Measurements from ENCODE around the gene EZR.
A peak's percentile ranks its signal among the peaks of the same experiment; 100 is the strongest.
"Not testable (repeated sequence)": the region's sequence is repeated elsewhere in the genome, so short reads cannot be mapped to it uniquely, and the experiment has no call there.

EZR gene

GRCh38 chr6:158841358-158841757 lies 22.2 kb upstream of the EZR start:
- no peak for DNase-seq

GRCh38 chr6:158840465-158840864 lies 21.3 kb upstream of the EZR start:
- DNase-seq = no peak

DNA sequence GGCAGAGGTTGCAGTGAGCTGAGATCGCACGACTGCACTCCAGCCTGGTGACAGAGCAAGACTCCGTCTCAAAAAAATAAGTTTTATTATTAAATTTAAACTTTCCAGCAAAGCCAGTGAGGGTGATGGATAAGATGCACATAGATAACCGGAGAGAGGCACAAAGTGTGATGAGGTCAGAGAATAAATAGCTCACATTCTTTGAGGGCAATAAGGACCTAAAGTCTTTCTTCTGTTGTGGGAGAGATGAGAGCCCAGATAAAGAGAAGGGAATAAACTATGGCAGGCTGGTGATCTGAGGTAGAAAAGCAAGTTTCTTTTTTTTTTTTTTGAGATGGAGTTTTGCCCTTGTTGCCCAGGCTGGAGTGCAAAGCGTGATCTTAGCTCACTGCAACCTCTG lies 20.6 kb upstream of the EZR start:
- DNase-seq = no peak

DNA sequence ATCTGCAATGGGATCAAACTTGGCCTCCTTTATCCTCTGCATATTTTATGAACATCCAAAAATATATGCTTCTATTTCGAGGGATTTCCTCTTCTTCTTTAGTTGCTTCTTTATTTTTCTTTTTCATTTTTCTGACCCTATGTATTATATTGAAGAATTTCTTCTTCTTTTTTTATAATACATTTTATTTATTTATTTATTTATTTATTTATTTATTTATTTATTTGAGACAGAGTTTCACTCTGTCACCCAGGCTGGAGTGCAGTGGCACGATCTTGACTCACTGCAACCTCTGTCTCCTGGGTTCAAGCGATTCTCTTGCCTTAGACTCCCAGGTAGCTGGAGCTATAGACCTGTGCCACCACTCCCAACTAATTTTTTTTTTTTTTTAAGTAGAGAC lies 19.6 kb upstream of the EZR start:
- not testable (repeated sequence) for DNase-seq

- DNase-seq = no peak
Measured at GRCh38 chr6:158837684-158838625, 18.8 kb upstream of the EZR start.

GRCh38 chr6:158836625-158837311 lies 17.6 kb upstream of the EZR start:
- DNase-seq = no peak

DNA sequence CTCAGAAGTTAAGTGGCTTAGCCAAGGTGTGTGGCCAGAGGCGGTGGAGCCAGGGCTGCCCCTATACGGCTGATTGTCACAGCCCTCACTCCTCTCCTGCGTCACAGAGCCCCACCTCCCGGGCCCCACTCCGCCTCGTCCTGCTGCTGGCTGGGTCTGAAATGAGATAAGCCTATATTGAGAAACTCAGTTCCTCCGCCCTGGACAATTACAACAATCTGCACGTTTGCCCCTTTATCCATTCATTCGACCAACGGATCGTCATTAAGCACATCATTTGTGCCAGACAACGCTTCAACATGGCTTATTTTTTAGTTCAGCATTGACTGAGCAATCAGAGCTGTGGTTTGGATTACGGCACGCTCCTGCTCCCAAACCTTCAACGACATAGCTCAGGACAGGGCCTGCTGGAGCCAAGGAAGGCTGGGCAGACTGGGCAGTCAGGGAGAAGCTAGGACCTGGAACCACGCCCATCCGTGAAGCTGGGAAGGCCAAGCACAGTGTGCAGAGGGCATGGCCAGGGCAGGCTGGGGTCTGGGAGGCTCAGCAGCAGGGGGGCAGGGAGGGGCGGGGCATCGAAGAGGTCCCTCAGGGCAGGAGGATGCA lies 16.6 kb upstream of the EZR start:
- DNase-seq = peak; percentile 50

DNA sequence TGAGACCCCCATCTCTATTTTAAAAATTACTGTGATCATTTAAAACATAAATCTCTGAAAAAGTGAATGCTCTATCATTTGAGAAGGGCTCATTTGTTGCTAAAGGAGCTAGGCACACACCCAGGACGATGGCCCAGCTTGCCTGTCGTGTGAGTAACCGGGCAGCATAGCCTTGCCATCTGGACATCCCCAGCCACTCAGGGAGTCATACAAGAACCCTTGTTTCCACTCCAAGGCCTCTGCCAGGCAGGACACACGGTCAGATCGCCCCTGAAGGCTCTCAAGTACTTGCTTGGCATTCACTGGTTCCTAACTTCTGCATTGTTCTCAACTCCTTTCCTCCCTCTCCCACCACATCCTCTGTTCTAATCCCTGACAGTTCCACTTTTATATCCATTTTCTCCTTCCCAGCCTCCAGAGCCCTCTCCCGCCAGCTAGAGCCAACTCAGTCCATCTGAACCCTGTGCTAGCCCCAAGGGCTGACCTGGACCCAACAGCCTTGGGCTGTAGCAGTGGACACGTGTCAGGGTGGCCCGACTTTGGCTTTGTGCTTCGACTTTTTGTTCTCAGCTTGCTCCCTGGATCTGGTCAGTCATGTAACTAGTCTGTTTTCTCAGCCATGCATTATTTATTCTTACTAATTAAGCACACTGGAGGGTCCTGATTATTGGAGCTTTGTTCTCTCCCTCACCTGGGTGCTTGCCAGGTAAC lies 15.7 kb upstream of the EZR start:
- DNase-seq = no peak

GRCh38 chr6:158832807-158833206 lies 13.6 kb upstream of the EZR start:
- DNase-seq = not testable (repeated sequence)

DNA sequence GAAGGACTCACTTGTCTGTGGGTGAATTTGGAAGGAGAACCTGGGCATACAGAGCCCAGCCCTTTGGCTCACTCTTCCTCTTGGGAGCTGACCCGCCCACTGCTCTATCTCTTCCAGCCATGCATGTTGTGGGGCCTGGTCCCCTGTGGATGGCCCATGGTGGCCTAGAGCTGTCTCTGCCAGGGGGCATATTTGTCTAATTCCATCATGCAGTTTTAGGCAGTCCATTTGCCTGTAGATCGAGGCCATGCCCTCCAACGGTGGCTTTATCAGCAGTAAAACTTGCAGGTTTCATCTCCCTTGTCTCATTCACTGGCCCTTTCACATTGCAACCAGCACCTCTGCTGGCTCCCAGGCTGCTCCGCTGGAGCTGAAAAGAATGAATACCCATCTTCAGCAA lies 12.9 kb upstream of the EZR start:
- DNase-seq = no peak

DNA sequence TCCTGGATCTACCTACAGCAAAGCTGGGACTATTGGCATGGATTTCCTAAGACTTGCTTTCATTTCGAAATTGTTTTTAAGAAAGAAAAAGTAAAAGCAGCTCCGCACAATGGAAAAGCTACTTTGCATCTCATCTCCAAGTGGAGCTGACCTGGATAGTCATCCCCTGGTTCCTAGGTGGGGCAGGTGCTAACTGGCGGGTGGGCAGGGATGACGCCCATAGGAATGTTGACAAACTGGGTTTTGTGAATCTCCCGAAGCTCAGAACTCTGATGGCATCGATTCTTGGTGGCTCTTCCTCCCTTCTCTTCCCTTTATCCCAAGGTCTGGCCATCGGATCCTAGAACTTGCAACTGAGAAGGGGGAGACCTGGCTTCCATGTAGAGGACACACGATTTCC lies 12.4 kb upstream of the EZR start:
- DNase-seq = no peak

- no peak for DNase-seq
Measured at GRCh38 chr6:158830736-158831135, 11.6 kb upstream of the EZR start.

- no peak for DNase-seq
Measured at GRCh38 chr6:158828807-158829206, 9.6 kb upstream of the EZR start.

GRCh38 chr6:158826819-158827501 lies 7.8 kb upstream of the EZR start:
- DNase-seq = no peak

DNA sequence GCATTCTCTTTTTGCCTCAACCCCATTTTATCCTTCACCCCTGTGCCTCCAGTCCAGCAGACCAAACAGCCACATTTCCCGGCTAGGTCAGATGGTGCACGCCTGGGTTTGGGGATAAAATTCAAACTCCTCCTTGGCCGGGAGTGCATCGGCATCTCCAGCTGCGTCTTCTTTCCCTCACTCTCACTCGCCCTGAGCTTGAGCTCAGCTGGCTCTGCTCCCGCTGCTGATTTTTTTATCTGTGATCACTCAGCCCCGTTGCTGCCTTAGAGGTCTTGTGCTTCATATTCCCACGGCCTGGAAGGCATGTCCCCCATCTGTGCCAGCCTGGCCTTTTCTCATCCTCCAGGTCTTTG lies 6.8 kb upstream of the EZR start:
- no peak for DNase-seq

GRCh38 chr6:158825038-158825950 lies 6.1 kb upstream of the EZR start:
- no peak for DNase-seq

DNA sequence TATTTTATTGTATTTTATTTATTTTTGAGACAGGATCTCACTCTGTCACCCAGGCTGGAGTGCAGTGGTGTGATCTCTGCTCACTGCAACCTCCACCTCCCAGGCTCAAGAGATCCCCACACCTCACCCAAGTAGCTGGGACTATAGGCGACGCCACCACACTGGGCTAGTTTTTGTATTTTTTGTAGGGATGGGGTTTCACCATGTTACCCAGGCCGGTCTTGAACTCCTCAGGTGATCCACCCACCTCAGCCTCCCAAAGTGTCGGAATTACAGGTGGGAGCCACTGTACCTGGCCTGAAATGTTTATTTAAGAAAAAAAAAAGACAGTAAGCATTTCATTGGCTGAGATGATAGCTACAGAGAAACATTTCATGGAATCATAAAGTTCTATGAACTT lies 4.4 kb upstream of the EZR start:
- DNase-seq = not testable (repeated sequence)

DNA sequence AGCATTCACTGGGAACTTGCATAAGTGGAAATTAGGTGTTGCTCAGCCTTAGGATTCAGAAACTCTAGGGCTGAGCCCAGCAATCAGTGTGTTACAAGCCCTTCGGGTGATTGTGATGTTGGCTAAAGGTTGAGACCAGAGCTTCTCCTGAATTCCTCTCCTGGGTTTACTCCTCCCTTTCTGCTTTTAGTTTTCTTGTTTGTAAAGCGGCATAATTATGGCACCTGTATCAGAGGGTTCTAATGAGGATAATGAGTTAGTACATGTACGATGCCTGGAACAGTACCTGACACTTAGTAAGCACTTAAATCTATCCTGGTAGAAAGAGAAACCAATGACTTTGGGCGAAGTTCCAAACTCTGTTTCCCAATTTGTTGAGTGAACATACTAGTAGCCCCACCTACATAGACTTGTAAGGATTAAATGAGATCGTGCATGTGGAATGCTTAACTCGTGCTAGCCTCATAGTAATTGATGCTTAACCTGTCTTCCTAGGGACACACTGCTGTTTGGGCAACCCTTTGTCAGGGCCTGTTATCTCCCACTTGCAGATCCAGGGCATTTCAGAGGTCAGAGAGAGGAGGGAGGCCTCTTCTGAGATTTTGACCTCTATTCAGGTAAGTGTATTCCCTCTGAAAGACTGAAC lies 932 bp upstream of the EZR start:
- DNase-seq = no peak

- no peak for DNase-seq
Measured at GRCh38 chr6:158818581-158819212, 471 bp downstream of the EZR start.
